DOHH2 (cell line): ENCODE results near the gene RAB7A.

ENCODE experiments used
- EZH2phosphoT487 ChIP-seq: fragments of 200-600 bp; sonication (generic); IDR thresholded peaks from 2 replicates; pipeline ENCODE4 v1.6.1; 2017; ENCODE audit warnings: borderline replicate concordance, mild to moderate bottlenecking, antibody characterized with exemption, low read length, moderate library complexity, mixed read lengths
- TF ChIP-seq, protein P1 (sequence below): fragments of 200-600 bp; sonication (generic); IDR thresholded peaks from one replicate; pipeline ENCODE4 v1.5.1; 2014; ENCODE audit warnings: antibody characterized with exemption, mild to moderate bottlenecking, low read depth, low read length; ENCODE audit not compliant: poor library complexity, severe bottlenecking

DNA sequence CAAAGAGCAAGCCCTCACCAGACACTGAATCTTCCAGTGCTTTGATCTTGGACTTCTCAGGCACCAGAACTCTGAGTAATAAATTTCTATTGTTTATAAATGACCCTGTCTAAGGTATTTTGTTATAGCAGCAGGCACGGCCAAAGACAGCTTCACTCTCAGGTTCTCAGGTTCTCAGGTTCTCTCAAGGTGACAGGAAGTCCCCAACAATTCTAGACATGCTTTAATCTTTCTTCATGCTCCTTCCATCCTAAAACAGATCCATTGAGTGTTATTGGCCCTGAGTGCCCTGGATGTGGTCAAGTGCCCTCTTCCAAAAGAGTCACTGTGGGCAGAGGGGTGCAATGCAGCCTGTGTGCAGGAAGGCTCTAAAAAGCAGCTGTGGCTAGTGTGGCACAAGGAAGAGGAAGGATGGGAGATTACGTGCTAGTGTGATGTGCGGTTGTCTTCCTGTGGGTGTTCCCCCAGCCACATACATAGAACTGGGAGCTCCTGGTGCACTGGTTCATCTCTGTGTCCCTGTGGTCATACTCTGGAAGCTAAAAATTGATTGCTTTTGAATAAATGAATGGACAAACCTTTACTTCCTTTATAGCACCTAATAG lies 11.0 kb upstream of the RAB7A start:
- TF ChIP-seq, protein P1, sequence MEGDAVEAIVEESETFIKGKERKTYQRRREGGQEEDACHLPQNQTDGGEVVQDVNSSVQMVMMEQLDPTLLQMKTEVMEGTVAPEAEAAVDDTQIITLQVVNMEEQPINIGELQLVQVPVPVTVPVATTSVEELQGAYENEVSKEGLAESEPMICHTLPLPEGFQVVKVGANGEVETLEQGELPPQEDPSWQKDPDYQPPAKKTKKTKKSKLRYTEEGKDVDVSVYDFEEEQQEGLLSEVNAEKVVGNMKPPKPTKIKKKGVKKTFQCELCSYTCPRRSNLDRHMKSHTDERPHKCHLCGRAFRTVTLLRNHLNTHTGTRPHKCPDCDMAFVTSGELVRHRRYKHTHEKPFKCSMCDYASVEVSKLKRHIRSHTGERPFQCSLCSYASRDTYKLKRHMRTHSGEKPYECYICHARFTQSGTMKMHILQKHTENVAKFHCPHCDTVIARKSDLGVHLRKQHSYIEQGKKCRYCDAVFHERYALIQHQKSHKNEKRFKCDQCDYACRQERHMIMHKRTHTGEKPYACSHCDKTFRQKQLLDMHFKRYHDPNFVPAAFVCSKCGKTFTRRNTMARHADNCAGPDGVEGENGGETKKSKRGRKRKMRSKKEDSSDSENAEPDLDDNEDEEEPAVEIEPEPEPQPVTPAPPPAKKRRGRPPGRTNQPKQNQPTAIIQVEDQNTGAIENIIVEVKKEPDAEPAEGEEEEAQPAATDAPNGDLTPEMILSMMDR, result no peak
- TF ChIP-seq EZH2phosphoT487, result no peak
